Kidney epithelial cell (primary cell): ENCODE data around the gene SLC7A6OS. TPM values are rescaled to one million over a fixed set of nuclear protein-coding genes. Genes with fewer than 3 reads are reported as not detected.

Experiments
- DNase-seq: peaks from one replicate; pipeline ENCODE4 v3.0.0-alpha.2; 2010; ENCODE audit warnings: low read depth
- H3K27me3 ChIP-seq: 2 replicates; pipeline ENCODE4 v1.6.0; 2011; ENCODE audit warnings: low read length; ENCODE audit not compliant: control insufficient read depth, insufficient read depth
- H3K36me3 ChIP-seq: 2 replicates; pipeline ENCODE4 v1.5.1; 2011; ENCODE audit warnings: low read length; ENCODE audit not compliant: control insufficient read depth, insufficient read depth
- H3K4me3 ChIP-seq: 2 replicates; pipeline ENCODE4 v1.5.1; 2011; ENCODE audit warnings: low read depth, mild to moderate bottlenecking, control low read depth, low read length
- total RNA-seq: library from RNA; depleted of rRNA; stranded (reverse); fragments of >200 nt; gene quantifications from 2 replicates; pipeline ENCODE4 v1.2.3, GENCODE V29; 2015
- TF ChIP-seq, protein P1 (sequence below): IDR thresholded peaks from 2 replicates; pipeline ENCODE4 v1.5.1; 2011; ENCODE audit warnings: mild to moderate bottlenecking, moderate library complexity, low read length, control low read depth, inconsistent platforms; ENCODE audit not compliant: insufficient read depth, poor library complexity, severe bottlenecking

The SLC7A6OS gene
- total RNA-seq, 1 donor from 2014 or later = 10.4 TPM

DNA sequence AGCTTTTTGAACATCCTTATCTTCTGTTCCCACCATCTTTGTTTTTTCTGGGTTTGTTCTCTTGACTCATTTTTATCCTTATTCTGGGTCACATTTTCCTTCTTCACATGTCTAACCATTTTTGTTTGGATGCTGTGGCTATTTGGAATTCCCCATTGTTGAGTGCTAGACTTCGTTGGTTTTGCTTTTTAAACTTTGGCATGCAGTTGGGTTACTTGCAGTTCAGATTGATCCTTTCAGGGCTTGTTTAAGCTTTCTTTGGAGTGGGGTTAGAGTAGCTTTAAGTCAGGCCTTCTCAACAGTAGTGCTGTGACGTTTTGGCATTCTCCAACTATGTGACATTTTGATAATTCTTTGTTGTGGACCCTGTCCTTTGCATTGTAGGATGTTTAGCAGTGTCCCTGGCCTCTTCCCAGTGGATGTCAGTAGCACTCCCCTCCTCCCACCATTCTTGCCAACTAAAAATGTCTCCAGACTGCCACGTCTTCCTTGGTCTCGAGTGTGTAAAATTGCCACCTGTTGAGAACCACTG, 21.2 kb upstream of the SLC7A6OS start:
- no peak overlapping the region for H3K4me3 ChIP-seq
- H3K36me3 ChIP-seq = no peaks in the 10 kb centered on the region
- H3K27me3 ChIP-seq = no peaks in the 10 kb centered on the region
- no peak for DNase-seq
- TF ChIP-seq, protein P1, sequence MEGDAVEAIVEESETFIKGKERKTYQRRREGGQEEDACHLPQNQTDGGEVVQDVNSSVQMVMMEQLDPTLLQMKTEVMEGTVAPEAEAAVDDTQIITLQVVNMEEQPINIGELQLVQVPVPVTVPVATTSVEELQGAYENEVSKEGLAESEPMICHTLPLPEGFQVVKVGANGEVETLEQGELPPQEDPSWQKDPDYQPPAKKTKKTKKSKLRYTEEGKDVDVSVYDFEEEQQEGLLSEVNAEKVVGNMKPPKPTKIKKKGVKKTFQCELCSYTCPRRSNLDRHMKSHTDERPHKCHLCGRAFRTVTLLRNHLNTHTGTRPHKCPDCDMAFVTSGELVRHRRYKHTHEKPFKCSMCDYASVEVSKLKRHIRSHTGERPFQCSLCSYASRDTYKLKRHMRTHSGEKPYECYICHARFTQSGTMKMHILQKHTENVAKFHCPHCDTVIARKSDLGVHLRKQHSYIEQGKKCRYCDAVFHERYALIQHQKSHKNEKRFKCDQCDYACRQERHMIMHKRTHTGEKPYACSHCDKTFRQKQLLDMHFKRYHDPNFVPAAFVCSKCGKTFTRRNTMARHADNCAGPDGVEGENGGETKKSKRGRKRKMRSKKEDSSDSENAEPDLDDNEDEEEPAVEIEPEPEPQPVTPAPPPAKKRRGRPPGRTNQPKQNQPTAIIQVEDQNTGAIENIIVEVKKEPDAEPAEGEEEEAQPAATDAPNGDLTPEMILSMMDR = no peak

DNA sequence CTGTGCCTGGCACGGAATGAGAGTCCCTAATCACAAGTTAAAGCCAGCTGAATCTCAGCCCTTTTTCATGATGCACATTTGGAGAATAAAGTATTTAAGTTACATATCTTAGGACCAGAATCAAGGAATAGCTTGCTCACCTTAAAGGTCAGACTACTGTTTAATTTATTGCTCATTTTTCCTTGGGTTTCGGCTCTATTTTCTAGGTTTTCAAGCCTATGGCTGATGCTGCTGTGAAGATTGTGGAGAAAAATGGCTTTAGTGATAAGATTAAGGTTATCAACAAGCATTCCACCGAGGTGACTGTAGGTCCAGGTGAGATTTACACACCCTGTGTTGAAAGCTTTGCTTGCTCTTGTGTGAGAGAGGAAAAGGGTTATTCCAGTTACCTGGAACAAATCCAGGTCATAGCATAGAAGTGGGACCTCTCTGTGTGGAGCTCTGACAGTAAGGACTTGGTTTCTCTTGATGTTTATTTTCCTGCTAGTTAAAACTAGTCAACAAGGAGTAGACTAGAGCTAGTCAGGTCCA, 18.2 kb upstream of the SLC7A6OS start:
- no peaks in the 10 kb centered on the region for H3K27me3 ChIP-seq
- DNase-seq = no peak
- TF ChIP-seq, protein P1 = no peak

DNA sequence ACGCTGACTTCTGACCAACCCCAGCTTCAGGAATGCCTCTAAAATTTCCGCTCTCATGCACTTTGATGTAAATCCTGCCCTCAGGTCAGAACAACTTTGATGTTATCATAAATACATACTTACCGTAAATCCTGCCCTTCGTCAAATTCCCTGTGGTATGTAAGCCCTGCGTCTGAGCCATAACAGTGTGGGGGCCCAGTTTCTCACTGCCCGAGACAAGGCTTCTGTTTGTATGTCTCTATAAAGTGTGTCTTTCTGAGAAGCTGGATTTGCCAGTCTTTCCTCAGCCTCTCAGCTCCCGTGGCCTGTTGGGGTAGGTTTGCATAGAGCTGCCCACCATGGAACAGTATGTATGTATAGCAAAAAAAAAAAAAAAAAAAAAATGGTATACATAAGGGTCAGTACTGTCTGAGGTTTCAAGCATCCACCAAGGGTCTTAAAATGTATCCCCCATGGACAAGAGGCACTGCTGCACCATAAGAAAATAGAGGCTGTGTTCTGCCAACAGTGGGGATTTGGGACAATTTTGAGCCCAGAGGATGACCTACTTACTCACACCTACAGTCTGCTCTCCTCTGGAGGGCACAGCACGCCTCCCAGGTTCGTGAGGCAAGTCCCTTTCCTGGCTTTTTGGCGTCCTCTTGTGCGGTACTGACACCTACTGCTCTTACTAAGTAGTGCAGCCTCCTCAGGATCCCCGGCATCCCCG, 17.6 kb upstream of the SLC7A6OS start:
- H3K4me3 ChIP-seq = no peak overlapping the region
- no peaks in the 10 kb centered on the region for H3K27me3 ChIP-seq
- no peaks in the 10 kb centered on the region for H3K36me3 ChIP-seq
- TF ChIP-seq, protein P1 = peak; percentile 95
- peak; percentile 54 for DNase-seq

More for the DNA sequence above, 18.2 kb upstream of the SLC7A6OS start:
- H3K4me3 ChIP-seq = no peak overlapping the region
- H3K36me3 ChIP-seq = no peaks in the 10 kb centered on the region

DNA sequence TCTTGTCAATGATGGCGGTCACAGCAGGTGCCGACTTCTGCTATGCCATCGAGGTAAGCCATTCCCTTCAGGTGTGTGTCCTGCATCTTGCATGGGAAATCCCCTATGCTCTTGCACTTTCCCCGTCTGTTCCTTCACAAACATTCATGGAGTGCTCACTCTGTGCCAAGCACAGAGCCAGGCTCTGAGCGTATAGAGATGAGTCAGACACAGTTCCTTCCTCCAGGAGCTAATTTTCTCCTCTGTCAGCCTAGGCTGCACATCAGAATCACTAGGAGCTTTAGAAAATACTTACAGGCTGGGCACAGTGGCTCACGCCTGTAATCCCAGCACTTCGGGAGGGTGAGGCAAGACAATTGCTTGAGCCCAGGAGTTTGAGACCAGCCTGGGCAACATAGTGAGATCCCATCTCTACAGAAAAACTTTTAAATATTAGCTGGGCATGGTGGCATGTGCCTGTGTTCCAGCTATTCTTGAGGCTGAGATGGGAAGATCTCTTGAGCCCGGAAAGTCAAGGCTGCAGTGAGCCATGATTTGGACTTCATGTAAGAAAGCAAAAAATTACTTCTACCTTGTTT, 14.1 kb upstream of the SLC7A6OS start:
- Histone ChIP-seq H3K27me3 (no peaks in the 10 kb centered on the region), H3K4me3 (no peak overlapping the region), H3K36me3 (no peaks in the 10 kb centered on the region)
- DNase-seq = no peak
- TF ChIP-seq, protein P1 = no peak

DNA sequence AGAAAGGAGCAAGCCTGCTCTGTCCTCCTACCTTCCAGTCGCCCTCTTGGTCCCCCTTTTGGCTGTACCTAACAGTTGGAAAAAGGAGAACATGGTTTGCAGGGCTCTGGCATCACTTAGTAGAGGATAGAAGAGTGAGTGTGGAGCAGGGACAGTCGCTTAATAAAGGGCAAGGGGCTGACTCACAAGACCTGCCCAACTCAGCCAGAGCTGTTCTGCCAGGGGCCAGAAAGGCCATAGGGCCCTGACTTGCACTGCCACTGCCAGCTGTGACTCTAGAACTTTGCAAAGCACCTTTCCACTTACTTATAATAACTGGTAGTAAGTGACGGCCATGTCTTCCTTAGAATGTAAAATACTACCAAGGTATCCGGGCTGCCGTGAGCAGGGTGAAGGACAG, 13.6 kb upstream of the SLC7A6OS start:
- TF ChIP-seq, protein P1 = no peak
- Histone ChIP-seq H3K4me3 (no peak overlapping the region), H3K27me3 (no peaks in the 10 kb centered on the region), H3K36me3 (no peaks in the 10 kb centered on the region)
- DNase-seq = no peak
